ENCODE data around the gene FGFR3.
"Not testable (repeated sequence)": the region's sequence is repeated elsewhere in the genome, so short reads cannot be mapped to it uniquely, and the experiment has no call there.

FGFR3 gene

DNA sequence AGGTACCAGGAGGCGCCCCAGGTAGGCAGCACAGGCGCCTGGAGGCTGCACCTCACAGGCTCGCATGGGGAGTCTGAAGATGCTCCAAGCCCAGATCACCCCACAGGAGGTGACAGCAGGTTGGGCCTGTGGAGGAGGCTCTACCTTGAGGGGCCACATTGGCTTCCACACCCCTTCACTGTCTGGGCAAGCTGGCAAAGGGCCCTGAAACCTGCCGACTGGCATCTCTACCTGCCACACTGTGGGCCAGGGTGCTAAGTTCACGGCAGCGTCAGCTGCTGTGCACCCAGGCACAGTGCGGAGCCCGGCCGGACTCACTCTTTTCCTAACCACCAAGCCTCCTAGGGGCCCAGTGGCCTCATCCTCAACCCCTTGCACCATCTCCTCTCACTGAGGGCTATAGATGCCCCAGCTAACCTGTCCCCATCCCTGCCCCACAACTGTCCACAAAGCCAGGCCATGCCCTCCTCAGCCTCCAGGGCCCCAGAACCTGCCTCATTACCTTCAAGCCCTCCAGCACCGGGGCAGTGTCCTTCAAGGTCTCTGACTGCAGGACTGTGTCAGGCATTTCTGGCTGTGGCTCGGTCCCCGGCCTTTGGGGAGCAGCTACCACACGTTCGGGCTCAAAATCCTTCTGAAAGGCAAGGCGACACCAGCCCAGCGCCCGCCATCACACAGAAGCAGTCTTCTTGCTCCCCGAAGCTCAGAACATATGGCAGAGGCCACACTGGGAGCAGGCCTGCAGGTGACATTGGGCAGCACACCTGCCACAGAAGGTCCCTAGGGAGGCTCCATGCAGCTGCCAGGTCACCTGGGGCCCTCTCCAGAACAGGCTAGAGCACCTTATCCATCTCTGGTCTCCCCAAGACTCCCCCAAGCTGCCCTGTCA lies 28.8 kb downstream of the FGFR3 start:
- no peak for DNase-seq

DNA sequence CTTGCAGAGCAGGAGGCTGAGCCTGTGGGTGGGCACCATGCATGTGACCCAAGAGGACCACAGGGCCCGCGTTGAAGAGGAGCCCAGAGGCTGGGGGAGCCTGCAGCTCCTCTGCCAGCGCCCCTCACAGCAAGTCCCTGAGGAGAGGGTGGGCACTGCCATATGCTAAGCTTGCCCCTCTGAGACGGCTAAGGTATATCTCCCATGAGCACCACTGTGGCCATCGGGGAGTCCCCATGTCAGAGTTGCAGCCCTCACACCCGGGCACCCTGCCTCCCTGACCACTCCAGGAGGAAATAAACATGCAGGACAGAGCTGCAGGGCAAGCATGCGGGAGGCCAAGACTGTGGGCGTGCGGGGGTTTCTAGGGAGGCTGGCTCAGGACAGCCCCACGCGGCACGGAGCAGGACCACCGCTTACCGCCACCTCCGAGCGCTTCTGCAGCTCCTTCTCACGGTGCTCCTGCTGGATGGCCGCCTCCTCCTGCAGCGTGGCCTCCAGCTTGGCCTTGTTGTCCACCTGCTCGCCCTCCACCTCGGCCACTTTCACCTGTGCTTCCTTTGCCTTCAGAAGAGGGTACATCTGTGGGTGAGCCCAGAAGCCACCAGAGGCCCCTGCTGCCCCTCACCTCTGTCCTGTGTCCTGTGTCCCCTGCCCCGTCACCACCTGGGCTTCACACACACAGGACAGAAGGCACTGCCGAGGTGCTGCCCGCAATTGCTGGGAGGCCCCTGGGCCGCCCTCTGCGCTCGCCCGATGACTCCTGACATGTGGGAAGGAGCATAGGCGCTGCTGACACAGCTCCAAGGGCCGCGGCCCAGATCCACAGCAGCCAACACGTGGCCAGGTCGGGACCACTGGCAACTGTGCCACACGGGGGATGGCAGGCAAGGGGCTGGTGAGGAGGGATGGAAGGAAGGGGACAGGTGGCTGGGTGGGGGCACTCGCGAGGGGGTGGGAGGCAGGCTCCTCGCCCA lies 29.8 kb downstream of the FGFR3 start:
- DNase-seq: no peak

DNA sequence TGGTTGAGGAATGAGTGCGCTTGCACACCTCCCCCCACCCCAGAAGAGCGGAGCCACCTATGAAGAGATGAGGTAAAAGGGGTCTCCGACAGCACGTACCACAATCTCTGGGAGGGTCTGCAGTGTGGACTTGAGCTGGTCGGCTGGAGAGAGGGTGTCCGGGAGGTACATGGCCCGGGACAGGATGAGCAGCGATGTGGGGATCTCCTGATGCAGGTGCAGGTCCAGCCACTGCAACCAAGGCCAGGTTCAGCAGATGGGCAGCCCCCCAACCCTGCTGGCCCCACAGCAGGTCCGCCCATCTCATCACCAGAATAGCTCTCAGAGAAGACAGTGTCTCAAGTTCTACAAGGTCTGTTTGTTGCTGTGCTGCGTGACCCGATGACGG lies 30.4 kb downstream of the FGFR3 start:
- no peak for DNase-seq

DNA sequence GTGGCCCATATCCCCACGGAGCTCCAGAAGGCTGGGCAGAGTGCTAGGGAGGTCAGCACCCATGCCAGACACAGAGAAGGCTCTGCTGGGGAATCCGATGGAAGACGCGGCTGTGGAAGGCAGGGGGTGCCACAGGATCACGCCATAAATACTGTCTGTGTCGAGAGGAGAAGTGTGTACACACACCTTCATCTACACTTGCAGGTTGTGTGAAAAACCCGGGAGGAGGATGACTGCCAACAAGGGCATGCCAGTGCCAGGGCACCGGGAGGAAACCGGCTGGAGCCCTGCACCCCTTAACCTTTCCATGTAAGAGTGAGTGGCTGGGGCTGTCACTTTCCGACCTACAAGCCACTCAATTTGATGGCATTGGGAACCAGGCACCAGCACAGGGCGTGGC lies 31.7 kb downstream of the FGFR3 start:
- no peak for DNase-seq

DNA sequence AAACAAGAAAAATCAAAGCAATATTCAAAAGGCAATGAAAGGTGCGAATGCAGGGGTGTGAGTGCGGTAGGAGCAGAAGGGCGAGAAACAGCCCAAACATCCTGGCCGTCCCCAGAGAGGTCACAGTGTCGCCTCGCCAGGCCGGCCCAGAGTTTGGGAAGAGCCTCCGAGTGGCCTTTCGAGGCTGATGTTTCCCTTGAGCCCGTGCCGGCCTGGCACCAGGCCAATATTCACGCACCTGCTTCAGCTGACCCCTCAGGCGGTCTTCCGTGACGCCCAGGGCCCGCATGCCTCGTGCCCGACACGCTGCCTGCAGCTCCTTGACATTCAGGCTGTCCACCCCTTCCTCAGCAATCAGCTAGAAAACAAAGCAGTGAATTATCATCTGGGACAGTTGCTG lies 32.2 kb downstream of the FGFR3 start:
- DNase-seq: no peak

DNA sequence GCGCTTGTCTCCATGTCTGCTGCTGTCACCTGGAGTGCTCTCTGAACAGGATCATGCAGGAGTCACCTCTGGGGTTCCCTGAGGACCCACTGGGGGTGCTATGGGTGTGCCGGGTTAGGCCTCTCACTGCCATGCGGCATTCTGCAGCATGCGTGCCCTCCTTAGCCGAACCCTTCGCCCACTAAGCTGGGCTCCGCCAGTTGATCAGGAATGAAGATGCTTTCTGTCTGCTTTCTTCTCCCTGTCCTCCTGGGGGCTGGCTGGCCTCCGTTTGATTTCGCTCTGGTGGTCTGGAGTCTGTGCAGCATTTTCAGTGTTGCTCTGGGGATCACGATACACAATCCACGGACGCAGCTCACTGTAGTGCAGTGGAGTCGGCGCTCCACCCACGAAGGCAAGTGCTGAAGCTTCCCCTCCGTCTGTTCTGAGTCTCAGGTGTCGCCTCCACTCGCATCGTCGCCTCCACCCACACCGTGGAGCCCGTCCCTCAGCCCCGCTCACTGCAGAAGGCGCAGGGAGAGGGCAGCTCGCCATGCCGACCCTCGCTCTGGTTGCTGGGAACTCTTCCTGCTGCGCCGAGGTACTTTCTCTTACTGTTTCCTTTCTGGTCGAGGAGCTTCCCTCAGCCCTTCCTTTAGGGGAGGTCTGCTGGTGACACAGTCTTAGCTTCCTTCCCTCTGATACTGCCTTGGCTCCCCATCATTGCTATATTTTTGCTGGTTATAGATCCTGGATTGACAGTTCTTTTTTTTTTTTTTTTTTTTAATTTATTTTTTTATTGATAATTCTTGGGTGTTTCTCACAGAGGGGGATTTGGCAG lies 33.6 kb downstream of the FGFR3 start:
- DNase-seq: no peak

DNA sequence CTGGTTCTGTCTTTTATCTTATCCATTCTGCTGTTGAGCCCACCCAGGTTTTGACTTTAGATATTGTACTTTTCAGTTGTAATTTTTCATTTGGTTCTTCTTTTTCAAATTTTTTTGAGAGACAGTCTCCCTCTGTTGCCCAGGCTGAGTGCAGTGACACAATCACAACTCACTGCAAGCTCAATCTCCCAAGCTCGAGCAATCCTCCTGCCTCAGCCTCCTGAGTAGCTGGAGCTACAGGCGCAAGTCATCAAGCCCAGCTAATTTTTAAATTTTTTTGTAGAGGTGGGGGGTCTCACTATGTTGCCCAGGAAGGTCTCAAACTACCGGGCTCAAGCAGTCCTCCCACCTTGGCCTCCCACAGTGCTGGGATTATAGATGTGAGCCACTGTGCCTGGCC lies 37.1 kb downstream of the FGFR3 start:
- no peak for DNase-seq

DNA sequence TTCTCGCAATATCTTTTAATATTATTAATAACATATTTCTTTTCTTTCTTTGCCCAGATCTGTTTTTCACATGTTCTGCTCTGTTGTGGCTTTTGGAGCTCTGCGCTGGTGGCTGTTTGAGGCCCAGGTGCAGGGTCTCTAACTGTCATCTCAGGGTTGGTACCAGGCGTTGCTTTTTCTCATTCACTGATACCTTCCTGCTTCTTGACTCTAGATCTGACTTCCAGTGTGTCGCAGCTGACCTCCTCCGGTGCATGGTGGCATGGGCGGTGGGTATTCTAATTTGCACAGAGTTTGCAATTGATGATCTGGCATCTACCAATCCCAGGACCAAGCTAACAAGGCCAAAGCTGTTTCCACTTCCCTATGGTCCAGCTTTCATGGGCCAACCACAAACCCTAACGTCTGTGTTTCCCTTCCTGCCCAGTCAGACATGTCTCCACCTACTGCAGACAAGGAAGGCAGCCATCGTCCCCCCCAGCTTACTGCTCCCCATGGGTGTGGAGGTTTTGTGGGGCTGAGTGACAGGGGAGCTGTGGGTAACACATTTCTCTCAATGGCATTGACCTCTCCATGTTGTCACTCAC lies 37.6 kb downstream of the FGFR3 start:
- DNase-seq: no peak

DNA sequence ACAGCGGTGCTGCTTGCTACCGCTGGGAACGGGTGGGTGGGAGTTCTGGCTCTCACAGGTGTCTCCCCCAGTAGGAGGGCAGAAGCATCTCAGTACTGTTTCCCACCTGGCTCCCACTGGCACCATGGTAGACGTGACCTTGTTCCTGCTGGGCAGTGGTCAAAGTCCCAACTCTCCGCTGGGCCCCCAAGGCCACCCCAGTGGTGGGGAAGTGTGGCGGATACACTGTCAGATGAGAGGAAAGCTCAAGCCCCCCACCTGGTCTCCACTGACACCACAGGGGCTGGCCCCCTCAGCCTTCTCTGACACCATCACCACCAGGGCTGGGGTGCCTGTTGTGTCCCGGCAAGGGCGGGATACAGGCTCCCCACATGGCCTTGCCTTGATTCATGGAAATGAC lies 38.2 kb downstream of the FGFR3 start:
- no peak for DNase-seq

DNA sequence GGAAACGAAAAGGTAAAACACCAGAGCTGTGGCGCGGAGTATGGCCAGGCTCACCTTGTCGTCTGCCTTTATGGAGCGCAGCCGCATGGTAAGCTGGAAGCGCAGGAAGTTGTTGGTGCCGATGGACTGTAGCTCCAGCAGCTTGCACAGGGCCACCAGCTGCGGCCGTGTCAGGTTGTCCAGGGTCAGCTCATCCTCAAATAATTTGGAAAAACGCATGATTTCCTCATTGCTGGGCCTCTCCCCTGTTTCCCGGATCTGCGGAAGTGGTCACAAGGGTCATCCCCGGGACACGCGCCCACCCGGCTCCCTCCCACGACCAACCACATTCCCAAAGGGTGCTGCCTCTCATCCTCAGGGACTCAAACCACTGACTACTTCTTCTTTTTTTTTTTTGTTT lies 39.6 kb downstream of the FGFR3 start:
- DNase-seq: no peak

DNA sequence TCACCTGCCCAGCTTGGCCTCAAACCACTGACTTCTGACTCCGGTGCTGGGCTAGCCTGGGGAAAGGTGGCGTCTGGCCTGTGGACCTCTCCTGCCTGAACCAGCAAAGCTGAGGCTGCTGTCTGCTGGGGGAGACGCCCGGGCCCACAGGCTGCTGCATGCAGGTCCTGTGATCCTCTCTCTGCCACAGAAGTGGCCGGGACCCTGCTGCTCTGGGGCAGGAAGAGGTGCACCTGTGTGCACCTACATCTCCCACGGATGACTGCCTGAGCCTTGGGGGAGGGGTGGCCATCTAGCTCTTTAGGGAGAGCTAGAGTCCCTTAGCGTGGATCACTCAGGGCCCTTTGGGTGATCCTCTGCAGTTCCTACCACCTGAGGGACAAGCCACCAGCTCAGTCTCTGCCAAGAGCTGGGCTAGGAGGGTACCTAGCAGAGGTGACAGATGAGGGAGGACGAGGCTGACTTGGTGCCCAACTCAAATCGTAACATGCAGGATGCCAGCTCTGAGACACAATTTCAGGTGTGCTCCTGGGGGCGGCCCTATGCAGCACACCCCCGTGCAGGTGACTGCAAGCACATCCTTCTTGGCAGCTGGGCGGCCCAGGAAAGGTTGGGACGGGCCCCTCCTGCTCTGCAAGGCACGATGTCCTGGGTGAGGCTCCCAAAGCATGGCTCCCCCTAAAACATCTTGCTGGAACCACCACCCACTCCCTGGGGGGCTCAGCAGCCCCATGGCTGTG lies 40.4 kb downstream of the FGFR3 start:
- no peak for DNase-seq

DNA sequence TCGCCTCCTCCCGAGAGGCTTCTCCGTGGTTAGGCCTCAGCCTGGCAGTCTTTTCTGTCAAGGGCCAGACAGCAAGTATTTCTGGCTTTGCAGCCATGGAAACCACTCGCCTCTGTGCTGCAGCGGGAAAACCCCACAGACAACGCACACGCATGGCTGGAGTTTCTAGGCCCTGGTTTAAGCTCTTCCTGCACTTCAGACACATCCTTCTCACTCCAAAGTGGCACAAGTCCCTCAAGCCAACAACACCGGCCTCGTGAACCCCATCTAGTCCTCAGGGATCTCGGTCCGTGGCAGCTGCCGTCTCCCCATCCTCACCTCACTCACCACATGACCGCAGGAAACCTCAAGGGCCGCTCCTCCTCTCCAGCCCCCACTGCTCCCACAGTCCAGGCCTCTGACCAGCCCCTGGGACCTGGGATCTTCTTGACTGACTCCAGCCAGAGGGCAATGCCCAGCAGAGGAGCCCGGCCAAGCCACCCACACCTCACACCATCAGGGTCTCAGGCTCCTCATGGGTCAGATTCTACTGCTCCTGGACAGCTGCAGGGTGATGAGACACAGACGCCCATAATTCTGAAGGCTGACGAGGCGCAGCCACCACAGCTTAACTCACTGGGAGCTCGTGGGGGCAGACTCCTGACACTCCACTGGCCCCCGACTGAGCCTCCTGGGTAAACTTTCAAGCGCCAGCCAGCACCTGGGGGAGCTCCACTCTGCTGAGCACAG lies 41.1 kb downstream of the FGFR3 start:
- no peak for DNase-seq

DNA sequence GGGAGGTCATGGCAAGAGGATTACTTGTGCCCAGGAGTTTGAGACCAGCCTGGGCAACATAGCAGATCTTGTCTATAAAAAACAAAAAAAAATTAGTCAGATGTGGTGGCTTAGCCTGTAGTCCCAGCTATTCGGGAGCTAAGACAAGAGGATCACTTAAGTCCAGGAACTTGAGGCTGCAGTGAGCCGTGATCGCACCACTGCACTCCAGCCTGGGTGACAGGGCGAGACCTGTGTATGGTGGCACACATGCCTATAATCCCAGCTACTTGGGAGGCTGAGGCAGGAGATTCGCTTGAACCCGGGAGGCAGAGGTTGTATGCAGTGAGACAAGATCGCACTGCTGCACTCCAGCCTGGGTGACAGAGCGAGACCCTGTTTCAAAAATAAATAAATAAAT lies 42.7 kb downstream of the FGFR3 start:
- not testable (repeated sequence) for DNase-seq

DNA sequence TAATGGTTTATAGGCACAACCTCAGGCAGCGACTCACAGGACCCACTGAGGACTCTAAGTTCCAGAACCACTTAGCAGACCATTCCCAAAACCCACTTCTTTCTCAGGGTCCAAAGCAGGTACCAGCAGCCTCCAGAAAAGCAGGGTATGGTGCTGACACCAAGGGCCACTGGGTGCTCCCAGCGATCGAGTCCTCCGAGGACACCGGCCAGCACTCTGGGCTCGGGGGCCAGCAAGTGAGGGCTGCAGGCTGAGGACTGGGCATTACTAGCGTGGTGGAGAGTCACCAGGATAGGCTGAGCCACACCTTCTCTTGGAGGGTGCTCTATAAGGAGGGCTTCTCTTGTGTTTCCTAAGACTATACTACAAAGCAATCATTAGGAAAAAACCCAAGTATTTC lies 43.6 kb downstream of the FGFR3 start:
- no peak for DNase-seq

DNA sequence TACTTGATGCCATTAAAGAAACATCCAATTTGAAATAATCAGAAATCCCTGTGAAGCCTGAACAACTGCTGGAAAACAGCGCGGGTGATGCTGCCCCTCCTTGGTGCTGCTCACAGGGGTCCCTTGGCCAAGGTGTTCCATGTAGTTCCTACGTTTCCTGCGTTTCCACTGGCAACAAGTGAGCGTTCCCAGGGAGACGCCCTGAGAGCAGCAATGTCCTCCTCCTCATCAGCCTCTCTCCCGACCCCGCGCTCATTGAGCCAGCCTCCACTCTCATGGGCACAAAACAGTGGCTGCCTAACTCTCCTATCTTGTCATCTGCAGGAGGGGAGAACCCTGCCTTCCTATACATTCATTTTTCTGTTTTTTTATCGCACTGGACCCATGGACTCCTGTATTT lies 44.0 kb downstream of the FGFR3 start:
- no peak for DNase-seq

DNA sequence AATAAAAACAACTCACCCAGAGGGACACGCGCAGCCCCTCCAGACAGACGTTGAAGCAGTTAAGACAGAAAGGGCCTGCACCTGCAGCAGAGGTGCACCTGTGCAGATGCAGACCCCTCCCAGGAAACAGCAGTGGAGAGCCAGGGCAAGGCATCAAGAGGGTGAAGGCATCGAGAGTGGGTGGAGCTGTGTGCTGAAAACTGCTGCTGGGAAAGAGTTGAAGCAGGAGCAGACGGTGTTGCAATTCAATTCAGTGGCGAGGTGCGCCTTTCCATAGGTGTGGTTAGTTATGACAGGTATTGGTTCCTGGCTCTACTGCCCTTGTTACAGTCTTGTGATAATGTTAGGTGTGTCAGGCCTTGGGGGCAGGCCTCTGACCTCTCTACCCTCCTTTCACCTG lies 46.2 kb downstream of the FGFR3 start:
- no peak for DNase-seq

DNA sequence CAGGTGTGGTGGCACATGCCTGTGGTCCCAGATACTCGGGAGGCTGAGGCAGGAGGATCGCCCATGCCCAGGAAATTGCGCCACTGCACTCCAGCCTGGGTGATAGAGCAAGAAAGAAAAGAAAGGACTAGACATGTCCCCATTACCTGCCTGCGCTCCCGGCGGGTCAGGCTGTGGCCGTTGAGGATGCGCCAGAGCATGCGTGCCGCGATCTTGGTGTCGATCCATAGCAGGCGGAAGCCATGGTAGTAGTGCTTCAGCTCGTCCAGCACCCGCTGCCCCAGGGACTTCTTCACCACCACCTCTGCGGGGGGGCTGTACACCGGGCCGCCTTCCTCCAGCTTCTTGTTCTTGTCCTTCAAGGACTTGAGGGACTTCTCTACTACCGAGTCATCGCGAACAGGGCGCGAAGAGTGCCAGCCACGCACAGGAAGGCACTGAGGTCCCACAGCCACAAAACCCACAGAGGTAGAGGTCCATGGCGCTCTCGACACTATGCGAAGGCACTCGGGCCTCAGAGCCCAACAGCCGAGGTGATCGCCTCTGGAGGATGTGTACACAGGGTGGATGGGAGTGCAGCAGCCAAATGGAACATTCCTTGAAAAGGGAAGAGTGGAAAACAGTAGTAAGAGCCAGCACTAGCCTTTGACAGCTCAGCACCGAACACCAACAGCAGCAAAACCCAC lies 48.3 kb downstream of the FGFR3 start:
- no peak for DNase-seq

DNA sequence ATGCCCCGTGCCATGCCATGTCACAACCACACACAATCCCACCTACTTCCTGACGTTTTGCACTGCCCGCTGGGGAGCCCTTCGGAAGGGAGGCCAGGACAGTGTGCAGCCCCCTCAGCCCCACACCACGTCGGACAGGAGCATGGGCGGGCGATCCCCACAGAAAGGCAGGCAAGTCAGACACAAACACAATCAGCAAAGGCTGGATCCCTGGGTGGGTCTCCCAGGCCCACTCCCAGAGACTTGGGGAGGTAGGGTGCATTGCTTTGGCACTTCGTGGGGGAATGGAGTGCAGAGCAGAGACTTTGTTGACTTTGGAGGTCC lies 48.8 kb downstream of the FGFR3 start:
- no peak for DNase-seq

DNA sequence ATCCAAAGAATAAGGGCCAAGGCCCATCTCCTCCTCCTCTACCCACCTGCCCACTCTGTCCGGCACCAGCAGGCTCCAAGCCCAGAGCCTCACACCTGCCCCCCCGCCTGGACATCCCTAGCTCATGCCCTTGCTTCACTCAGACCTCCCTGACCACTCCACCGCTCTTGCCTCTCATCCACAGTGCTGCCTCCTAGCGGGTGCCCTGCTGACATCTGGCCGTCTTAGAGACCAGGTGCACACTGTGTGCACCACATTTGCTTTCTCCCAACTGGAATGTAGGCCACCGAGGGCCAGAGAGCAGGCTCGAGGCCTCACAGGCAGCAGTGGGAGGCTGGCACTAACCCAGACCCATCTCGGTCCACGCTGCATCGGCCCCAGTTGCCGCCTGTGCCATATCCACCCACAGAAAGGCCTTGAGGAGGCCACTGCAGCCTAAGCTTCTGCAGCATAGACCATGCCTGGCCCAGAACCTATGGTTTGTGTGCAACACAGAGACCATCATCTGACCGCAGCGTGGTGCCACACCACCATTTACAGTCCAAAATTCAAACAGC lies 49.3 kb downstream of the FGFR3 start:
- DNase-seq: no peak

DNA sequence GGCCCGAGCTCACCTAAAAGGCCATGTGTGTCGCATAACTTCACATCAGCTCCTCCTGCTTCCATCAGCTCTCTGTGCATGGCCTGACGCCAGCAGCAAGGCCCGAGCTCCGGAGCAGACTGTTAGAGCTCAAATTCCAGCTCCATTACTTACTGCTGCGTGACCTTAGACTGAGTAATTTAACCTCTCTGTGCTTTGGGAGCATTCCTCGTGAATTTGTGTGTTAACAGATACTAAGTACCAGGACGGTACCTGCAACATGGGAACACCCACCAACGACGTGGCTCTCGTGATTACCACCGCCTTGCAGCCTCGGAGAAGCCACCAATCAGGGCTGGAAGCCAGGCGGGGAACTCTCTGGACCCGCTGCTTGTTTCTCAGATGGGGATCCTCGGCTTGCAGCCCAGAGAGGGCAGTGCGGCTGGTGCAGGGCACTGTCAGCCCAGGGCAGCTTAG lies 49.9 kb downstream of the FGFR3 start:
- no peak for DNase-seq
